Measurements from ENCODE around the gene ALDH3B1.
"Not testable (repeated sequence)": the region's sequence is repeated elsewhere in the genome, so short reads cannot be mapped to it uniquely, and the experiment has no call there.

DNA sequence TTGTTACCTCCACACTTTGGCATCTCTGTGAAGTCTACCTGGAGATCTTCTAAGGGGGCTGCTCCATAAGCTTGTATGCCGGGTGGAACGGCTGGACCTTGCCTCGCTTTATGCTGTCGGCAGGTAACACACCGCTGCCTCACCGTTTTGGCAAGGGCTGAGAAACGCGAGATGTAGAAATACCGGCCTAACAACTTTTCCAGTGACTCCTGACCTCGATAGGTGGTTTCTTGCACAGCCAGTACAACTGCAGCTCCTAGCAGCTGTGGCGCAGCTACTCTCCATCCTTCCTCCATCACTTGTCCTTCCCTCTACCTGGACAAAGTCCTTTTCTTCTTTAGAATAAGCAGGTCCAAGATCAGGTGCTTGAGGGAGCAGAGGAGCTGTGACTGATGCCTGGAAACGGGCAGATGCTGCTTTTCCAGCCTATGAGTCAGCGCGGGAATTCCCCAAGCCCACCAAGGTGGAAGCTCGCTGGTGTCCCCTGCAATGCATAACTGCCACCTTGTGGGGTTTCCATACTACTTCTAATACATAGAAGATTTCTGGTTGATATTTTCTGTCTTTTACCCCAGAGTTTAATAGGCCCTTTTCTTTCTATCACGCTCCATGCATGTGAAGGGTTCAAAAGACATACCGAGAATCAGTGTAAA lies 31.2 kb upstream of the ALDH3B1 start:
- TF ChIP-seq FOXA1 (IDR thresholded peaks at IDR 0.05); RAD21 (IDR thresholded peaks at IDR 0.05); HNF4A (conservative IDR thresholded peaks at IDR 0.05): not testable (repeated sequence)
- TF ChIP-seq, protein P1, sequence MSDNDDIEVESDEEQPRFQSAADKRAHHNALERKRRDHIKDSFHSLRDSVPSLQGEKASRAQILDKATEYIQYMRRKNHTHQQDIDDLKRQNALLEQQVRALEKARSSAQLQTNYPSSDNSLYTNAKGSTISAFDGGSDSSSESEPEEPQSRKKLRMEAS (IDR thresholded peaks at IDR 0.05) = not testable (repeated sequence)
- TF ChIP-seq, protein P2, sequence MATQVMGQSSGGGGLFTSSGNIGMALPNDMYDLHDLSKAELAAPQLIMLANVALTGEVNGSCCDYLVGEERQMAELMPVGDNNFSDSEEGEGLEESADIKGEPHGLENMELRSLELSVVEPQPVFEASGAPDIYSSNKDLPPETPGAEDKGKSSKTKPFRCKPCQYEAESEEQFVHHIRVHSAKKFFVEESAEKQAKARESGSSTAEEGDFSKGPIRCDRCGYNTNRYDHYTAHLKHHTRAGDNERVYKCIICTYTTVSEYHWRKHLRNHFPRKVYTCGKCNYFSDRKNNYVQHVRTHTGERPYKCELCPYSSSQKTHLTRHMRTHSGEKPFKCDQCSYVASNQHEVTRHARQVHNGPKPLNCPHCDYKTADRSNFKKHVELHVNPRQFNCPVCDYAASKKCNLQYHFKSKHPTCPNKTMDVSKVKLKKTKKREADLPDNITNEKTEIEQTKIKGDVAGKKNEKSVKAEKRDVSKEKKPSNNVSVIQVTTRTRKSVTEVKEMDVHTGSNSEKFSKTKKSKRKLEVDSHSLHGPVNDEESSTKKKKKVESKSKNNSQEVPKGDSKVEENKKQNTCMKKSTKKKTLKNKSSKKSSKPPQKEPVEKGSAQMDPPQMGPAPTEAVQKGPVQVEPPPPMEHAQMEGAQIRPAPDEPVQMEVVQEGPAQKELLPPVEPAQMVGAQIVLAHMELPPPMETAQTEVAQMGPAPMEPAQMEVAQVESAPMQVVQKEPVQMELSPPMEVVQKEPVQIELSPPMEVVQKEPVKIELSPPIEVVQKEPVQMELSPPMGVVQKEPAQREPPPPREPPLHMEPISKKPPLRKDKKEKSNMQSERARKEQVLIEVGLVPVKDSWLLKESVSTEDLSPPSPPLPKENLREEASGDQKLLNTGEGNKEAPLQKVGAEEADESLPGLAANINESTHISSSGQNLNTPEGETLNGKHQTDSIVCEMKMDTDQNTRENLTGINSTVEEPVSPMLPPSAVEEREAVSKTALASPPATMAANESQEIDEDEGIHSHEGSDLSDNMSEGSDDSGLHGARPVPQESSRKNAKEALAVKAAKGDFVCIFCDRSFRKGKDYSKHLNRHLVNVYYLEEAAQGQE (IDR thresholded peaks at IDR 0.05) = not testable (repeated sequence)
- TF ChIP-seq, protein P3, sequence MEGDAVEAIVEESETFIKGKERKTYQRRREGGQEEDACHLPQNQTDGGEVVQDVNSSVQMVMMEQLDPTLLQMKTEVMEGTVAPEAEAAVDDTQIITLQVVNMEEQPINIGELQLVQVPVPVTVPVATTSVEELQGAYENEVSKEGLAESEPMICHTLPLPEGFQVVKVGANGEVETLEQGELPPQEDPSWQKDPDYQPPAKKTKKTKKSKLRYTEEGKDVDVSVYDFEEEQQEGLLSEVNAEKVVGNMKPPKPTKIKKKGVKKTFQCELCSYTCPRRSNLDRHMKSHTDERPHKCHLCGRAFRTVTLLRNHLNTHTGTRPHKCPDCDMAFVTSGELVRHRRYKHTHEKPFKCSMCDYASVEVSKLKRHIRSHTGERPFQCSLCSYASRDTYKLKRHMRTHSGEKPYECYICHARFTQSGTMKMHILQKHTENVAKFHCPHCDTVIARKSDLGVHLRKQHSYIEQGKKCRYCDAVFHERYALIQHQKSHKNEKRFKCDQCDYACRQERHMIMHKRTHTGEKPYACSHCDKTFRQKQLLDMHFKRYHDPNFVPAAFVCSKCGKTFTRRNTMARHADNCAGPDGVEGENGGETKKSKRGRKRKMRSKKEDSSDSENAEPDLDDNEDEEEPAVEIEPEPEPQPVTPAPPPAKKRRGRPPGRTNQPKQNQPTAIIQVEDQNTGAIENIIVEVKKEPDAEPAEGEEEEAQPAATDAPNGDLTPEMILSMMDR (IDR thresholded peaks at IDR 0.05; ENCODE audit: low read depth, low read length, missing input control) = not testable (repeated sequence)
- TF ChIP-seq, protein P4, sequence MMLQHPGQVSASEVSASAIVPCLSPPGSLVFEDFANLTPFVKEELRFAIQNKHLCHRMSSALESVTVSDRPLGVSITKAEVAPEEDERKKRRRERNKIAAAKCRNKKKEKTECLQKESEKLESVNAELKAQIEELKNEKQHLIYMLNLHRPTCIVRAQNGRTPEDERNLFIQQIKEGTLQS (IDR thresholded peaks at IDR 0.05) = not testable (repeated sequence)
